Measurements from ENCODE around the gene ANO9.

The ANO9 gene

DNA sequence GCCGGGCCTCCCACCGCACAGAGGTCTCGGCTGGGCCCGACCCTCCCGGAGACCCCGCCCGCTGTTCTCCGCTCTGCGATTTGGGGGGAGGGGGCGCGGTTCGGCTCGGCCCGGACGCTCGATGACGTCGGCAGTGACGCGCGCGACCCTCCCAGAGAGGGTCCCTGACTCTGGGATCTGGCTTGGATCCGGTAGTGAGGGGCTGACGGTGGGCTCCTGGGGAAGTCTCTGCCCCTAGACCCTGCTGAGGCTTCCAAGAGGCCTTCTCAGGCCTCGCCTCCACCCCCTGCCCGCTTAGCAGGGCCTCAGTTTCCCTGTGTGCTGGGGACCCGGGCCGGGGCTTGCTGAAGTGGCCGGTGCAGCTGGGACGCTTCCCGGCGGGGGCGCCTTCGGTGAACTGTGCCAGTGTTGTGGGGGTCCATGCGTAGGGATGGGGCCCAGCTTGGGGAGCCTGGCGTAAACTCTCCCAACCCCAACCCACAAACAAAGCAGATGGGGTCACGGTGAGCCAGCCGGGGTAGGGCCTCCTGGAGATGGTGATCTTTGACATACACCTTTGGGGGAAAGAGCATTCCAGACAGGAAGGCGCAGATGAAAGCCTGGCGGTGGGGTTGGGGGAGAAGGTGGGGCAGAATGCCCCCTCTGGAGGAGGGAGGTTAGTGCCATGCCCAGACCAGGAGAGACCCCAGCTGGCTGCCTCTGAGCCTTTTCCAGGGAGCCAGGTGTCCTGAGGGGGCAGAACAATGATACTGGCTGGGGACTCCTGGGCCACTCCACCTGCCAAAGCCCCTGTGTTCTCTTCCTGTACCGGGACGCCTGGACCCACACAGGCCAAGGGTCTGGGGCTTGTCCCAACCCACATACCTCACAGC, 71.5 kb downstream of the ANO9 start:
- no peak for DNase-seq (ENCODE audit: low read depth, low spot score)

DNA sequence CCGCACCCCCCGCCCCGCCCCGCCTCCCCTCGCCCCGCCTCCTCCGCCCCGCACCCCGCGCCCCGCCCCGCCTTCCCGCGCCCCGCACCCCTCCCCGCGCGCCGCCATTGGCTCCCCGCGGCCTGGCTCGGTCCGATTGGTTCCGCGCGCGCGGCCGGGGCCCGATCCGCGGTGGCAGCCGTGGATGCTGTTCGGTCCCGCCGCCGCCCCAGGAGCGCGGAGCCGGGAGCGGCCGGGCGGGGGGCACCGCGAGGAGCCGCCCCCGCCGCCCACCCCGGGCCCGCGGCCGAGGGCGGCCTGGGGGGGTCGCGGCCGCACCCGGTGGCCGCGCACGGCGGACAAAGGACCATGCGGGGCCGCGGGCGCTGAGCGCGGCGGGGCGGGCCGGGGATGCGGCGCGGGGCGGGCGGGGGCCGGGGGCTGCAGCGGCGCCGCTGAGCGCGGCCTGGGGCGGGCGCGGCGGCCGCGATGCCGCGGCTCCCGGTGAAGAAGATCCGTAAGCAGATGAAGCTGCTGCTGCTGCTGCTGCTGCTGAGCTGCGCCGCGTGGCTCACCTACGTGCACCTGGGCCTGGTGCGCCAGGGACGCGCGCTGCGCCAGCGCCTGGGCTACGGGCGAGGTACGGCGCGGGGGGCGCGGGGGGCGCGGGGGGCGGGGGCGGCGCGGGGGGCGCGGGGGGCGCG, 72.3 kb downstream of the ANO9 start, which contains the start of gene B4GALNT4:
Gene B4GALNT4 (plus strand): TSS at position 164 of the 683 bp plus-strand sequence. CDS start 305 bp downstream, at position 469.
- no peak for DNase-seq (ENCODE audit: low read depth, low spot score)

DNA sequence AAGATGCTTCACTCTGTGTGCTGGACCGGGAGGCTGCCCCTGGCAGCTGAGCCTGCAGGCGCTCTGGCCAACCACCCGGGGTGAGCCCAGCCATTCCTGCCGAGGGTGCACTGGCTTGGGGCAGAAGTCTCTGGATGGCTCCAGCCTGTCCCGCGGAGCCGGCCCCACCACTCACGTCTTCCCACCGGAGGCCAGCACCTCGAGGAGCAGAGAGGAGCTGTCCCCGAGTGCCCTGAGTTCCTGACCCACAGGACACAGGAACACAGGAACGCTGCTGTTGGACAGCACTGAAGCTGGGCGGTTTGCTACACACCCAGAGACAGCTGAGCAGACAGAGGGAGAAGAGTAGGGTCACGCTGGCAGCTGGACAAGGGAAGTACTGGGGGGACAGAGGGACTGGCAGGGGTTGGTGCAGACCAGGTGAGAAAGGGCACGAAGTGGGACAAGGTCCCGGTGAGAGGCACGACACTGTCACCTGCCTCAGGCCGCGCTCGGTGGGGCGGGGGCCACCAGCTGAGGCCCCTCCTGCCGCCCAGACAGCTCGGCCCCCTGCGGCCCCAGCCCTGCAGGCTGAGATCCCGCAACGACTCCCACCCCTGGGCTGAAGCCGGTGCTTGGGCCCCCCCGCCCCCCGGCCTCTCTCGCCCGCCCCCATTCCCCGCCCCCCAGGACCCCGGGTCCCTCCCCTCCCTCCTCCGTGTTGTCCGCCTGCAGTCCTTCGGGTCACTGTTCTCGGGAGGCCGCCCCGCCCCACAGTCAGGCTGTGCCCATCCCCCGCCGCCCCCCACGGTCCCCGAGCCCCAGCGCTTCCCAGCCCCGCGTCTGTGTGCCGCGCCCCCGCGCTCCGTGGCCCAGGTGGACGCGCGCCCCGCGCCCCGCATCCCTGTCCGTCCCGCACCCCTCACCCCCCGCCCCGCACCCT, 73.1 kb downstream of the ANO9 start:
- no peak for DNase-seq (ENCODE audit: low read depth, low spot score)

DNA sequence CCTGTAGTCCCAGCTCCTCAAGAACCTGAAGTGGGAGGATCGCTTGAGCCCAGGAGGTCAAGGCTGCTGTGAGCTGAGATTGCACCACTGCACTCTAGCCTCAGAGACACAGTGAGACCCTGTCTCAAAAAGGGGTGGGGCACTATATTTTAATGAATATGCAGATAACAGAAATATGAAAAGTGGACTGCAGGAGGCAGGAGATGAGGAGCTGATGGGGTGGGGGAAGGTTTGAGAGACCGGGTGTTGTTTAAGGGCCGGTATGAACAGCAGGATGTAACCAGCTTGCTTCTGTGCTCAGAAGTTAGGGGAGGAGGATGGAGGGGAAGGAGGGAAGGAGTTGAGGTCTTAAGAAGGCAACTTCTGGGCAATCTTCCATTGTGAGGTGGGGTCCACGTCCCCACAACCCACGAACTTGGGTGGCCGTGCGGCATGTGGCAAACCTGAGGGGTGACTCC, 73.8 kb downstream of the ANO9 start:
- DNase-seq (ENCODE audit: low read depth, low spot score), result no peak
